GM12878 (cell line): ENCODE measurements around the gene BDH1. TPM values are rescaled to one million over a fixed set of nuclear protein-coding genes. Genes with fewer than 3 reads are reported as not detected.

ENCODE experiments used
- ATAC-seq: fragments of 200-7000 bp; cut with Tn5 transposase; 3 replicates; pipeline ENCODE4 v1.9.1; 2020; ENCODE audit warnings: mild to moderate bottlenecking, moderate library complexity
- BruUV-seq: library from RNA; stranded (reverse); fragments of 400-500 nt; replicated peaks from 2 replicates; lab custom pipeline; 2021; lab: Mats Ljungman, UMichigan
- CTCF ChIA-PET: fragments of 300-600 bp; sonication (Branson Sonifier 250); formaldehyde crosslinking; extraction: SDS; loops from one replicate; lab custom pipeline; 2021; ENCODE audit warnings: inconsistent platforms; lab: Yijun Ruan, JAX
- POLR2A ChIA-PET: fragments of 350-600 bp; formaldehyde crosslinking; extraction: SDS; loops from one replicate; lab custom pipeline; 2021; ENCODE audit warnings: inconsistent platforms; lab: Charles Lee
- RAD21 ChIA-PET: fragments of 300-600 bp; sonication (Branson Sonifier 250); formaldehyde crosslinking; loops from one replicate; lab custom pipeline; 2023; ENCODE audit warnings: antibody characterized with exemption; ENCODE audit not compliant: unreplicated experiment; lab: Charles Lee
- SMC1A ChIA-PET: fragments of 300-600 bp; sonication (Branson Sonifier 250); formaldehyde crosslinking; loops from one replicate; lab custom pipeline; 2023; ENCODE audit not compliant: unreplicated experiment, uncharacterized antibody; lab: Charles Lee
- DNase-seq: peaks from one replicate; pipeline ENCODE4 v3.0.0-alpha.2; 2011; ENCODE audit warnings: low read depth, low spot score
- FAIRE-seq: peaks from 3 replicates; lab custom pipeline; 2011; peaks lifted over from hg19 to GRCh38; lab: Jason Lieb, UNC
- H2AFZ ChIP-seq: 2 replicates; pipeline ENCODE4 v1.6.0; 2011; ENCODE audit warnings: low read depth, low read length, control low read depth; ENCODE audit not compliant: control insufficient read depth
- H3K27ac ChIP-seq: 2 replicates; pipeline ENCODE4 v1.5.1; 2011; ENCODE audit warnings: control low read depth; ENCODE audit not compliant: control insufficient read depth, insufficient read depth
- H3K27me3 ChIP-seq, 2 experiments: replicated peaks in 1 of 2; 2 replicates each; pipeline versions ENCODE4 v1.6.0 to v1.6.1; 2011; ENCODE audit warnings: low read length in 1 of 2; ENCODE audit not compliant: control insufficient read depth in 2 of 2, insufficient read depth in 2 of 2
- H3K36me3 ChIP-seq, 2 experiments: 2 replicates each; pipeline ENCODE4 v1.5.1; 2011; ENCODE audit warnings: low read length in 1 of 2; ENCODE audit not compliant: control insufficient read depth in 2 of 2, insufficient read depth in 2 of 2
- H3K4me1 ChIP-seq: 2 replicates; pipeline ENCODE4 v1.6.1; 2011; ENCODE audit warnings: mild to moderate bottlenecking, low read length, moderate library complexity, mixed read lengths; ENCODE audit not compliant: control insufficient read depth, insufficient read depth
- H3K4me2 ChIP-seq: 2 replicates; pipeline ENCODE4 v1.6.0; 2011; ENCODE audit warnings: control low read depth; ENCODE audit not compliant: control insufficient read depth, insufficient read depth
- H3K4me3 ChIP-seq: fragments of 200-600 bp; sonication (generic); 2 replicates; pipeline ENCODE4 v1.5.1; 2016
- H3K79me2 ChIP-seq: 2 replicates; pipeline ENCODE4 v1.6.0; 2011; ENCODE audit warnings: low read length; ENCODE audit not compliant: control insufficient read depth, insufficient read depth
- H3K9ac ChIP-seq: 2 replicates; pipeline ENCODE4 v1.8.0; 2011; ENCODE audit warnings: low read length, control low read depth, mixed read lengths; ENCODE audit not compliant: control insufficient read depth, insufficient read depth
- H3K9me3 ChIP-seq: replicated peaks from 3 replicates; pipeline ENCODE4 v1.5.1; 2011; ENCODE audit warnings: mild to moderate bottlenecking, low read length; ENCODE audit not compliant: control insufficient read depth, insufficient read depth
- H4K20me1 ChIP-seq: 2 replicates; pipeline ENCODE4 v1.6.0; 2011; ENCODE audit not compliant: control insufficient read depth, insufficient read depth
- FOXM1 ChIP-seq: IDR thresholded peaks from 2 replicates; pipeline ENCODE4 v1.6.1; 2012; ENCODE audit warnings: low read depth, mild to moderate bottlenecking, inconsistent platforms, low read length, moderate library complexity
- HDAC6 ChIP-seq: fragments of 200-600 bp; sonication (generic); IDR thresholded peaks from one replicate; pipeline ENCODE4 v1.8.0; 2017; ENCODE audit warnings: antibody characterized with exemption; ENCODE audit not compliant: unreplicated experiment
- KAT2A ChIP-seq: conservative IDR thresholded peaks from 2 replicates; pipeline ENCODE4 v1.6.1; 2011; ENCODE audit warnings: low read depth, low read length; ENCODE audit not compliant: control insufficient read depth
- NFXL1 ChIP-seq: fragments of 450-650 bp; IDR thresholded peaks from 2 replicates; pipeline ENCODE4 v1.6.1; 2017; ENCODE audit warnings: antibody characterized with exemption, mild to moderate bottlenecking, borderline replicate concordance
- PML ChIP-seq: IDR thresholded peaks from 2 replicates; pipeline ENCODE4 v1.6.1; 2012; ENCODE audit warnings: low read length, inconsistent platforms
- REST ChIP-seq: IDR thresholded peaks from 2 replicates; pipeline ENCODE4 v1.6.1; 2012; ENCODE audit warnings: mild to moderate bottlenecking, low read depth, low read length
- SREBF2 ChIP-seq: IDR thresholded peaks from 2 replicates; pipeline ENCODE4 v1.6.1; 2012; ENCODE audit warnings: mild to moderate bottlenecking, low read length
- TCF12 ChIP-seq: IDR thresholded peaks from 2 replicates; pipeline ENCODE4 v1.6.1; 2011; ENCODE audit warnings: low read depth, mild to moderate bottlenecking, low read length
- WGBS: methylation state at CpG from one replicate; pipeline ENCODE4 v1.1.6; 2016; ENCODE audit warnings: low lambda C conversion rate; ENCODE audit not compliant: insufficient replicate concordance, insufficient coverage; ENCODE audit errors: missing lambda C conversion rate; 5-methylcytosine and 5-hydroxymethylcytosine counted together
- in situ Hi-C: fragments of 300-500 bp; cut with MboI; formaldehyde crosslinking; loops from 9 replicates; pipeline ENCODE4 v1.14.3; 2018; ENCODE audit warnings: mixed read lengths
- intact Hi-C: fragments of 100-400 bp; cut with micrococcal nuclease; formaldehyde crosslinking; loops from one replicate; pipeline ENCODE4 v1.14.2; 2022; ENCODE audit not compliant: unreplicated experiment
- polyA plus RNA-seq, 11 experiments: library from polyadenylated mRNA; depleted of rRNA in 4 of 11; unstranded in 6 of 11; stranded (reverse) in 5 of 11; fragments of >200 nt; fragmentation: Nextera tagmentation in 4 of 11; fragmentation: Illumina TruSeq in 1 of 11; extraction: Ambion mirVana in 4 of 11; extraction: Trizol in 1 of 11; gene quantifications; 1 replicate in 1 of 11; 2 replicates in 10 of 11; pipeline versions ENCODE4 v1.2.1 to v1.2.3, GENCODE V29; 2011 to 2016; ENCODE audit warnings: inconsistent platforms in 2 of 11, missing spikeins in 2 of 11, low read depth in 1 of 11
- total RNA-seq, 4 experiments: library from RNA; depleted of rRNA in 3 of 4; stranded (reverse); fragments of >200 nt in 3 of 4; fragmentation: Illumina TruSeq in 1 of 4; extraction: Trizol in 1 of 4; gene quantifications; 2 replicates each; pipeline versions ENCODE4 v1.2.1 to v1.2.3, GENCODE V29; 2013 to 2021

Gene BDH1
- total and polyA plus RNA-seq, 10 of the 15 experiments (the other 5 are each of a cell fraction or from before 2014, with no cell fraction given), result 11.3 to 84.5 (median 60.3) TPM

- ChIA-PET CTCF (interaction anchor here (1.0 kb wide), 1 partner anchor 66 kb away, joined by 3 read pairs; no protein-coding TSS in a partner anchor), POLR2A (interaction anchor here (0.5 kb wide), 1 partner anchor 172 kb away, joined by 3 read pairs; no protein-coding TSS in a partner anchor), RAD21 (no interaction called here), SMC1A (interaction anchor here (1.2 kb wide), 1 partner anchor 116 kb away, joined by 3 read pairs; no protein-coding TSS in a partner anchor)
- intact Hi-C loops (no loop called here), in situ Hi-C loops (no loop called here)
- TF ChIP-seq FOXM1 (no peak), KAT2A (no peak), REST (no peak), HDAC6 (no peak), NFXL1 (no peak), SREBF2 (no peak), PML (no peak), TCF12 (no peak)
- Histone ChIP-seq H2AFZ (no peak overlapping the region), H3K4me2 (no peak overlapping the region), H3K79me2 (no peaks in the 10 kb centered on the region), H3K9ac (no peak overlapping the region), H3K4me1 (no peaks in the 10 kb centered on the region), H3K27ac (no peak overlapping the region), H3K36me3 (peaks cover 0 to 9% of the 10 kb centered on the region in 2 experiments; a peak in 3 of 4 replicates), H3K27me3 (no peaks in the 10 kb centered on the region), H4K20me1 (no peaks in the 10 kb centered on the region), H3K4me3 (no peak overlapping the region), H3K9me3 (no peaks in the 10 kb centered on the region)
- 98% methylated on average over 6 of the region's 6 CpGs for WGBS
- no peak for DNase-seq
- FAIRE-seq, result no peak
- no peak for ATAC-seq
- TSS peak; percentile 12 for BruUV-seq
These were observed 21.6 kb downstream of the BDH1 start for GRCh38 chr3:197533927-197534725.
